ENCODE measurements around the gene GMEB1.
"Not testable (repeated sequence)": the region's sequence is repeated elsewhere in the genome, so short reads cannot be mapped to it uniquely, and the experiment has no call there.

The GMEB1 gene

GRCh38 chr1:28668956-28669723, 556 bp downstream of the GMEB1 start:
- Histone ChIP-seq H3K4me3 (replicated peaks; ENCODE audit: insufficient read depth, low read length) (peak overlapping the region; percentile 63), H3K27me3 (ENCODE audit: insufficient read depth, poor library complexity, severe bottlenecking) (no peaks in the 10 kb centered on the region), H3K27ac (replicated peaks) (peak overlapping the region; percentile 99)
- peak; percentile 45 to 69 for DNase-seq (ENCODE audit: low read depth in 1 of 2, low spot score in 1 of 2)
- TF ChIP-seq REST (IDR thresholded peaks at IDR 0.05; ENCODE audit: insufficient replicate concordance, low read depth) (no peak), GABPA (IDR thresholded peaks at IDR 0.05; ENCODE audit: low read depth) (no peak), POLR2AphosphoS5 (IDR thresholded peaks at IDR 0.05; ENCODE audit: low read depth) (peak; percentile 56; the same call in 1 of the 2 replicates), SPI1 (IDR thresholded peaks at IDR 0.05; ENCODE audit: borderline replicate concordance, low read depth) (peak; percentile 75), CTCF (IDR thresholded peaks at IDR 0.05; ENCODE audit: insufficient read depth, low read length) (no peak)

GRCh38 chr1:28671254-28671780, 2.7 kb downstream of the GMEB1 start:
- Histone ChIP-seq H3K27ac (replicated peaks) (no peak overlapping the region), H3K27me3 (ENCODE audit: insufficient read depth, poor library complexity, severe bottlenecking) (no peaks in the 10 kb centered on the region), H3K4me3 (replicated peaks; ENCODE audit: insufficient read depth, low read length) (no peak overlapping the region)
- no peak for TF ChIP-seq POLR2AphosphoS5 (IDR thresholded peaks at IDR 0.05; ENCODE audit: low read depth)
- TF ChIP-seq GABPA (IDR thresholded peaks at IDR 0.05; ENCODE audit: low read depth) = no peak
- no peak for TF ChIP-seq SPI1 (IDR thresholded peaks at IDR 0.05; ENCODE audit: borderline replicate concordance, low read depth)
- no peak for TF ChIP-seq CTCF (IDR thresholded peaks at IDR 0.05; ENCODE audit: insufficient read depth, low read length)
- TF ChIP-seq REST (IDR thresholded peaks at IDR 0.05; ENCODE audit: insufficient replicate concordance, low read depth) = no peak
- no peak for DNase-seq (ENCODE audit: low read depth in 1 of 2, low spot score in 1 of 2)

GRCh38 chr1:28672971-28673370, 4.4 kb downstream of the GMEB1 start:
- not testable (repeated sequence) for H3K4me3 ChIP-seq (replicated peaks; ENCODE audit: insufficient read depth, low read length); DNase-seq (ENCODE audit: low read depth in 1 of 2, low spot score in 1 of 2); H3K27ac ChIP-seq (replicated peaks); H3K27me3 ChIP-seq (ENCODE audit: insufficient read depth, poor library complexity, severe bottlenecking)

GRCh38 chr1:28675924-28676257, 7.3 kb downstream of the GMEB1 start:
- DNase-seq (ENCODE audit: low read depth in 1 of 2, low spot score in 1 of 2) = no peak
- no peaks in the 10 kb centered on the region for H3K27me3 ChIP-seq (ENCODE audit: insufficient read depth, poor library complexity, severe bottlenecking)
- no peak overlapping the region for H3K27ac ChIP-seq (replicated peaks)
- no peak for TF ChIP-seq REST (IDR thresholded peaks at IDR 0.05; ENCODE audit: insufficient replicate concordance, low read depth)
- TF ChIP-seq CTCF (IDR thresholded peaks at IDR 0.05; ENCODE audit: insufficient read depth, low read length) = no peak
- TF ChIP-seq SPI1 (IDR thresholded peaks at IDR 0.05; ENCODE audit: borderline replicate concordance, low read depth) = no peak
- no peak for TF ChIP-seq POLR2AphosphoS5 (IDR thresholded peaks at IDR 0.05; ENCODE audit: low read depth)
- TF ChIP-seq GABPA (IDR thresholded peaks at IDR 0.05; ENCODE audit: low read depth) = no peak
- no peak overlapping the region for H3K4me3 ChIP-seq (replicated peaks; ENCODE audit: insufficient read depth, low read length)

All from HL-60 (cell line).